A549 treated with AZD9567 at 1 μM for 4 hours (cell line): ENCODE data around the gene NKX1-2. TPM values are rescaled to one million over a fixed set of nuclear protein-coding genes. Genes with fewer than 3 reads are reported as not detected.

Experiments
- total RNA-seq: library from RNA; stranded (reverse); fragments of 200-300 nt; extraction: Qiagen RNA extraction; gene quantifications from 5 replicates; pipeline ENCODE4 v1.2.3, GENCODE V29; 2022; ENCODE audit not compliant: insufficient read depth

The NKX1-2 gene
- 0.02 to 0.05 TPM (median 0.02 TPM) in 3 of 5 replicates, not detected in the others for total RNA-seq

DNA sequence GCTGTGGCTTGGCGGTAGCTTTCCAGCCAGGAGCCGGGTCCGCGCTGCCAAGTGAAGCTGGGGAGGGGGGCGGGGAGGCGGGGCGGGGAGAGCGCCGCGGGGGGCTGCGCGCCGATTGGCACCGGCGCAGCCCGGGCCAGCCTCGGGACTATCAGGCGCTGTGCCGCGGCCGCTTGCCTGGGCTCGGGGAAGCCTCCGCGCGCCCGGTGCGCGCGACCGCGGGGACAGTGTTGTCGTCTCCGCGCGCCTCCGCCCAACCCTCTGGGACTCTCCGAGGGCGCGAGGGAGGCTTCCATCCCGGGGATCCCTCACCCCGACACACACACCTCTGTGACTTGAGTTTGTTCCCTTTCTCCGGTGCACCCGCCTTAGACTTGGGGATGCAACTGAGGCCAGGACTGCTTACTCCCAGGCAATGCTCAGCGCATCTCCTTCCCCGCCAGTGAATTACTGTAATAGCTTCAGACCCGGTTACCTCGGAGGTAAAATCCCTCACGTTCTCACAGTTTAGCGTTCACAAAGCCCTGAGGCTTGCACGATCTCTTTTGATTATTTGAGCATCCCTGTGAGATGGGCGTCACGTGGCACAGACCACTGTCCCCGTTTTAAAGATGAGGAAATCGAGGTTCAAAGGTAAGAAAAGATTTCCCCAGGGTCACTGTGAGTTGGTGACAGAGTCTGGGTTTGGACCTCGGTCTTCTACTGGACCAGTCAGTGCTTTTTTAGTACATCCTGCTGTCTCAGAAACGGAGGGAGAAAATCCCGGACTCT is at the start of gene NKX1-2:
TSS of gene NKX1-2 (minus strand) at position 24 of the 771 bp plus-strand sequence. CDS start 92 bp downstream, outside the sequence.

GRCh38 chr10:124461642-124462347 is 12.0 kb upstream of the NKX1-2 start, which contains the start of gene LHPP:
Gene LHPP, plus strand, starts transcription at chr10:124461823. Its CDS starts 40 bp downstream, at chr10:124461863.

GRCh38 chr10:124418726-124419501 is 30.9 kb downstream of the NKX1-2 start, which contains the start of gene OAT:
Gene OAT, minus strand, starts transcription at chr10:124418923. Its CDS starts 6,752 bp downstream, at chr10:124412171.

Other genes with a start within 250 kb of the NKX1-2 start
- gene OAT, start 31.1 kb downstream of the NKX1-2 start, total RNA-seq, result 69.7 to 104 TPM (median 81.8 TPM) in 5 replicates
- gene LHPP, start 11.8 kb upstream of the NKX1-2 start, total RNA-seq, result 12.0 to 14.7 TPM (median 12.4 TPM) in 5 replicates